GM21528 (cell line): ENCODE measurements around the gene TFF1.

Experiments
- ATAC-seq: cut with Tn5 transposase; IDR thresholded peaks from one replicate; pipeline ENCODE4 v1.9.1; 2021; ENCODE audit warnings: mild to moderate bottlenecking, moderate library complexity; ENCODE audit not compliant: unreplicated experiment, low FRiP score

The TFF1 gene

DNA sequence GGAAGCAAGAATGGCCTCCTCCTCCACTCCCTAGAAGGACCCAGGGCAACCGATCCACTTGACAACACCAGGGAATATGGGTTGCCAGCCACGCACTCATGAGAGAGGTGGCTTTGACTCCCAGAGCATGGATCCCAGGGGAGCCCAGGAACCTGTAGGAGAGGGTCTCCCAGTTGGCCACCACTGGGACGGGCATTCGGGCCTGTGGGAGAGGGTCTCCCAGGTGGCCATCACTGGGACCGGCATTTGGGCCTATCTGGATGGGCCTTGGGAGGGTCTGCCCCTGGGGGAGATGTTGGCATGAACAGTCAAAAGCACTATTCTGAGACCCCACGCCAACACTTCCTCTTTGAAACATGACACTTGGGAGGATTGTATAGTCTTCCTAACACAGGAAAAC is 565 bp downstream of the TFF1 start:
- ATAC-seq, result no peak

GRCh38 chr21:42364304-42364865 is 1.9 kb downstream of the TFF1 start:
- no peak for ATAC-seq

DNA sequence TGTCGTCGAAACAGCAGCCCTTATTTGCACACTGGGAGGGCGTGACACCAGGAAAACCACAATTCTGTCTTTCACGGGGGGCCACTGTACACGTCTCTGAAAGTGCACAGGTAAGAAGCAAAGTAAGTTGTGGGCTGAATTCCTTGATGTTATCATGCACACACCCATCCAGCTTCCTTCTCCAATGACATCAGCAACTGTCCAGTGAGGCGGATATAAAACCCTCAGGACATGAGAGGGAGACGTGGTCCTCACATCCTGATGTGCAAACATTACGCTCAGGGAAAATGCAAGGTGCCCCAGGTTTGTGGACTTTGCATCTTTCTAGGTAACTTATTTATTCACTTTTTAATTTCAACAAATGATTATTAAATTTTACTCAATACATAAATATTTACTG is 3.0 kb downstream of the TFF1 start:
- ATAC-seq, result no peak

GRCh38 chr21:42362700-42363099 is 3.6 kb downstream of the TFF1 start:
- ATAC-seq, result no peak

DNA sequence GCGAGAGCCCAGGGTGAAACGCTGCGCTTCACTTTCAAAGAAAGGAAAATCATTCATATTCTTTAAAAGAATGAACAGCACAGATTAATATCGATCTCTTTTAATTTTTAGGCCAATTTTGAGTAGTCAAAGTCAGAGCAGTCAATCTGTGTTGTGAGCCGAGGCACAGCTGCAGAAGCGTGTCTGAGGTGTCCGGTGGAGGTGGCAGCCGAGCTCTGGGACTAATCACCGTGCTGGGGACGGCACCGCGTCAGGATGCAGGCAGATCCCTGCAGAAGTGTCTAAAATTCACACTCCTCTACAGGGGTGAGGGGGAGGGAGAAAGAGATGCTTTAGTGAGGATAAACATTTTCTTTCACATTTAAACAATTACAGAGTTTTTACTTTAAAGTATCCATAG is 4.1 kb downstream of the TFF1 start:
- ATAC-seq, result no peak

GRCh38 chr21:42361286-42361685 is 5.0 kb downstream of the TFF1 start:
- no peak for ATAC-seq

DNA sequence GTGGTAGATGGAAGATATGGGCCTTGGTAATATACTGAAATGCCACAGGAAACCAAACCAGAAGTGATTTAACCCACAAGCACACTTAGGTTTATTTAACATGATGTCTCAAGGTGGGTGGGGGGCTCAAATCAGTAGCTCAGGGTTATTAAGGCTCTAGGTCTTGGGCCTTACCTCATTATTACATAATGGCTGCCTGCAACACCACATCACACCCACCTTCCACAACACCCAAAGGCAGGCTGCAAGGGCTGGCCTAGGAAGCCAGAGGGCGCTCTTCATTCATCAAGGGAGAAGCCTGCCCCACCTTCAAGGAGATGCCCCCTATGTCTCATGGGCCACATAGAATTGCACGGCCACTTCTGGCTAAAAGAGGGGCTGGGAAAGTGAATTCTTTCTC is 6.0 kb downstream of the TFF1 start:
- ATAC-seq, result no peak

GRCh38 chr21:42358937-42359336 is 7.4 kb downstream of the TFF1 start:
- ATAC-seq, result no peak

- ATAC-seq, result no peak
Observed at GRCh38 chr21:42358261-42358660, 8.1 kb downstream of the TFF1 start.

DNA sequence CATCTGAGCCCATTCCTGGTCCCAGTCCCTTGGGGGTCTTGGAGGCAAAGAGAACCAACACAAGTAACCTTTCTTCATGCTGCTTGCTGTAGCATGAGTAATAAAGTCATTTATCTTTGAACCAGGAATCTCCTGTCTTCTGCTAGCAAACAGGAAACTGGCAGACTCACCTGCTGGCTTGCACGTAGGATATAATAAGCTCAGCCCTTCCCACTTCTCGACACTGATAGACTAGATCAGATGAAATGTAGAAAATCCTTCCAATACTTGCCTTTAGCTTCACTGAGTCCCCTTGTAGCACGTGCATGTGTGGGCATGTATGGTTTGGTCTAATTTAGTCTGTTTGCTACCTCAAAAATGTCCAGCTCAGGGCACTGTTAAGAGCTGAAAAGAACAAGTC is 9.0 kb downstream of the TFF1 start:
- no peak for ATAC-seq

DNA sequence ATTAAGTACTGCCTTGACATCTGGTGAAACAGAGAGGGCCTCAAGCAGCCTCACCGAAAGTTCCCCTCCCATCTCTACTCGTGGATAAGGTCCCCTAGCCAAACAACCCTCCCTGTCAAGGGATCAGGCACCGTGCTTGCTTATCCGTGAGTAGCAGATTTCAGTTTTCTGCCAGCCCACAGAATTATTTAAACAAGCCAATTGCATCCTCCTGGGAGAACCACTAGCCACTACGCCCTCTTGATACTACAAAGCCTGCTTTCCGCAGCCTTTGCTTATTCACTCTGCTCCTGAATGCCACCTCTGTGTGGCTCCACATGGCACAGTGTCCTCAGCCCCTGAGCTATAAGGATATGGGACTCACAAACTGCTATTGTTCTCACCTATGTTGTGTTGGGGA is 9.7 kb downstream of the TFF1 start:
- ATAC-seq, result no peak

DNA sequence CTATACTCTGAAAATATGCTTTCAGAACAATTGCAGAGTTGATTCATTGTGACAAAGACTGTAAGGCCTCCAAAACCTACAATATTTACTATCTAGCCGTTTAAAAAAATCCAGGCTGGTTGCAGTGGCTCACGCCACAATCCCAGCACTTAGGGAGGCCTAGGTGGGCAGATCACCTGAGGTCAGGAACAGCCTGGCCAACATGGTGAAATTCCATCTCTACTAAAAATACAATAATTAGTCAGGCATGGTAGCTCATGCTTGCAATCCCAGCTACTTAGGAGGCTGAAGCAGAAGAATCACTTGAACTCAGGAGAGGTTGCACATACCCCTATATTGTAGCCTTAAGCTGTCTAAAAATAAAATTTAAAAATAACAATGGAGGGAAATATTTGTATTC is 10.3 kb downstream of the TFF1 start:
- no peak for ATAC-seq

GRCh38 chr21:42353623-42354022 is 12.7 kb downstream of the TFF1 start:
- no peak for ATAC-seq

- ATAC-seq, result no peak
Observed at GRCh38 chr21:42352441-42353095, 13.8 kb downstream of the TFF1 start.

DNA sequence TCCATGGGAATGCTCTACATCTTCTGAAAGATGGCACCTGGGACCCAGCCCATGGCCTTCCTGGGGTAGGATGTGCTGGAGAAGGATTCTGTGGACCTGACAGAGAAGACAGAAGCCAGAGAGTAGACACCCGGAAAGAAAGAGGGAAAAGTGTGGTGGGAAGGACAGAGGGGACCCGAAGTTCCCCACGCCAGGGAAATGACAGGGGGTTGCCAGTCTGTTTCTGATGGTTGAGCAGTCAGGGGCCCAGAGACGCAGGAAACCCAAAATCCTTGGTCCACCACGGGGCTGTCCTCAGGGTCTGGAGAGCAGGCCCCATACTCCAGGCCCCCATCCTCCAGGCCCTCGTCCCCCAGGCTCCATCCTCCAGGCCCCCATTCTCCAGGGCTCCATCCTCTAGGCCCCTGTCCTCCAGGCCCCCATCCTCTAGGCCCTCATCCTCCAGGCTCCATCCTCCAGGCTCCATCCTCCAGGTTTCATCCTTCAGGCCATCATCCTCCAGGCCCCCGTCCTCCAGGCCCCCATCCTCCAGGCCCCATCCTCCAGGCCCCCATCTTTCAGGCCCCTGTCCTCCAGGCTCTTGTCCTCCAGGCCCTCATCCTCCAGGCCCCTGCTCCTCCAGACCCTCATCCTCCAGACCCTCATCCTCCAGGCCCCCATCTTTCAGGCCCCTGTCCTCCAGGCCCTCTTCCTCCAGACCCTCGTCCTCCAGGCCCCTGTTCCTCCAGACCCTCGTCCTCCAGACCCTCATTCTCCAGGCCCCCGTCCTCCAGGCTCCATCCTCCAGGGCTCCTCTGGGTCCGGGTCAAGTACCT is 14.5 kb downstream of the TFF1 start:
- ATAC-seq, result no peak

- ATAC-seq, result no peak
Observed at GRCh38 chr21:42350927-42351426, 15.4 kb downstream of the TFF1 start, which contains the start of gene TFF2. Gene TFF2 (minus strand): TSS chr21:42350994. CDS start chr21:42350957, 37 bp downstream.

DNA sequence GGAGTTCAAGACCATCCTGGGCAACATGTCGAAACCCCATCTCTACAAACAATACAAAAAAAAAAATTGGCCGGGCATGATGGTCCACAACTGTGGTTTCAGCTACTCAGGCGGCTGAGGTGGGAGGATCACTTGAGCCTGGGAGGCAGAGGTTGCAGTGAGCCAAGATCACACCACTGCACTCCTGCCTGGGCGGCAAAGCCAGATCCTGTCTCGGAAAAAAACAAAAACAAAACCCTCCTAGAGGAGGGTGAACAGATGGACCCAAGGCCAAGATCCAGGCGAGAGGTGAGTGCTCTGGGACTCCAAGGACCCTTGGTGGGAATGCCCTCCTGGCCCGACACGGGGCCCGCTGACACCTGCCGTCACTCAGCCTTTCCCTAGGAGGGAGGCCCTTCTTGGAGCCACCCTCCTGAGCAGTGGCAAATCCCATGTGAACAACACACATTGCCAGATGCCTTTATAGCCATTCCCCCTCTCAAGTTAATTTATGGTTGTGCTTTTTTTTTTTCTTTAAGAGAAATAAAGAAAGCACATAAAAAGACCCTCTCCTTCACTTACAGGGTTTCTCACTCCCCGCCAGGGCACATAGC is 15.9 kb downstream of the TFF1 start:
- no peak for ATAC-seq

GRCh38 chr21:42349420-42350317 is 16.7 kb downstream of the TFF1 start:
- no peak for ATAC-seq

DNA sequence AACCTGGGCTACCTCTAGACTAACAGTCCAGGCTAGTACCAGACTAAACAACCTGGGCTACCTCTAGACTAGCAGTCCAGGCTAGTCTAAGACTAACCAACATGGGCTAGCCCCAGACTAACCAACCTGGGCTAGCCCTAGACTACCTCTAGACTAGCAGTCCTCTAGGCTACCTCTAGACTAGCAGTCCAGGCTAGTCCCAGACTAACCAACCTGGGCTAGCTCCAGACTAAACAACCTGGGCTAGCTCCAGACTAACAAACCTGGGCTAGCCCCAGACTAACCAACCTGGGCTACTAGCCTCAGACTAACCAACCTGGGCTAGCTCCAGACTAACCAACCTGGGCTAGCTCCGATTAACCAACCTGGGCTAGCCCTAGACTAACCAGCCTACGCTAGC is 17.6 kb downstream of the TFF1 start:
- no peak for ATAC-seq
